Fibroblast of the aortic adventitia (primary cell): ENCODE results near the gene FBXW8. TPM values are rescaled to one million over a fixed set of nuclear protein-coding genes. Genes with fewer than 3 reads are reported as not detected.

Source experiments
- DNase-seq: peaks from one replicate; pipeline ENCODE4 v3.0.0-alpha.2; 2010; ENCODE audit warnings: low read depth
- H3K4me3 ChIP-seq: 2 replicates; pipeline ENCODE4 v1.5.1; 2011; ENCODE audit warnings: low read depth, mild to moderate bottlenecking, control low read depth, low read length, moderate library complexity
- total RNA-seq: library from RNA; depleted of rRNA; stranded (reverse); fragments of >200 nt; gene quantifications from 2 replicates; pipeline ENCODE4 v1.2.3, GENCODE V29; 2012; ENCODE audit warnings: low replicate concordance
- TF ChIP-seq, protein P1 (sequence below): IDR thresholded peaks from 2 replicates; pipeline ENCODE4 v1.5.1; 2011; ENCODE audit warnings: mild to moderate bottlenecking, low read length, control low read depth, inconsistent platforms; ENCODE audit not compliant: insufficient read depth

FBXW8 gene
- total RNA-seq, 1 donor: 11.2 TPM

DNA sequence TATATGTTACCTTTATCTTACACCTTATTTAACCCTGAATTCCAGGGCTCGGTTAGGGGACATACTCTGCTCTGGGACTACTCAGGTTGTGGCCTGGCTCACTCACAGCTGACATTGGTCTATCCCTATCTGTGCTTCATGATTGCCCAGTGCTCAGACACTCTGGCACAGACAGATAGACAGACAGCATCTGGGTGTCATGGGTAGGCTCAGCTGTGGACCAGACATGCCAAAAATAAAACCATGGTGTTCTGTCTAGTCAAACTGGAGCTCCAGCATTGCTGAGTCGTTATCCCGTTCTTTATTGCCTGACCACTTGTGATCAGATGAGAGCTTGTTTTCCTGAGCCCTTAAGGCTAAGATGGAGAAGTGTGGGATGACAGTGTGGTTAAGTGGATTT, 29.0 kb downstream of the FBXW8 start:
- TF ChIP-seq, protein P1, sequence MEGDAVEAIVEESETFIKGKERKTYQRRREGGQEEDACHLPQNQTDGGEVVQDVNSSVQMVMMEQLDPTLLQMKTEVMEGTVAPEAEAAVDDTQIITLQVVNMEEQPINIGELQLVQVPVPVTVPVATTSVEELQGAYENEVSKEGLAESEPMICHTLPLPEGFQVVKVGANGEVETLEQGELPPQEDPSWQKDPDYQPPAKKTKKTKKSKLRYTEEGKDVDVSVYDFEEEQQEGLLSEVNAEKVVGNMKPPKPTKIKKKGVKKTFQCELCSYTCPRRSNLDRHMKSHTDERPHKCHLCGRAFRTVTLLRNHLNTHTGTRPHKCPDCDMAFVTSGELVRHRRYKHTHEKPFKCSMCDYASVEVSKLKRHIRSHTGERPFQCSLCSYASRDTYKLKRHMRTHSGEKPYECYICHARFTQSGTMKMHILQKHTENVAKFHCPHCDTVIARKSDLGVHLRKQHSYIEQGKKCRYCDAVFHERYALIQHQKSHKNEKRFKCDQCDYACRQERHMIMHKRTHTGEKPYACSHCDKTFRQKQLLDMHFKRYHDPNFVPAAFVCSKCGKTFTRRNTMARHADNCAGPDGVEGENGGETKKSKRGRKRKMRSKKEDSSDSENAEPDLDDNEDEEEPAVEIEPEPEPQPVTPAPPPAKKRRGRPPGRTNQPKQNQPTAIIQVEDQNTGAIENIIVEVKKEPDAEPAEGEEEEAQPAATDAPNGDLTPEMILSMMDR: no peak

DNA sequence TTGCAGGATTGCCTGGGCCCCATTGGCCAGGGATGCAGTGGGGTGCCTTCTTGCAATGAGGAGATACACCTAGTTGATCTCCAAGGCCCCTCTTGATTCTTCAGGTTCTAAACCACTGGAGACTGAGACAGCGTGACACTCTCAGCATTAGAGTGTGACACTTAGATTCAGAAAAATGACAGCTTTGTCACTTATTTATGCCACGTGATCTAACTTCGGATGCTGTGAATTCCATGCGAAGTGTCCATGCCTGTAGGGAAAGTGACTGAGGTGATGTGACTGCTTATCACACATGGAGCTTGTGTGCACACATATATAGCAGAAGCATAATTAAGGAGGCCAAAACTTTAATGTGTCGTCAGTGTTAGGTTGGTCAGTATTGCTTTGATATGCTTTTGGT, 30.4 kb downstream of the FBXW8 start:
- DNase-seq: no peak
- TF ChIP-seq, protein P1: no peak
- no peak overlapping the region for H3K4me3 ChIP-seq

More for the DNA sequence above, 29.0 kb downstream of the FBXW8 start:
- no peak overlapping the region for H3K4me3 ChIP-seq
- DNase-seq: no peak

DNA sequence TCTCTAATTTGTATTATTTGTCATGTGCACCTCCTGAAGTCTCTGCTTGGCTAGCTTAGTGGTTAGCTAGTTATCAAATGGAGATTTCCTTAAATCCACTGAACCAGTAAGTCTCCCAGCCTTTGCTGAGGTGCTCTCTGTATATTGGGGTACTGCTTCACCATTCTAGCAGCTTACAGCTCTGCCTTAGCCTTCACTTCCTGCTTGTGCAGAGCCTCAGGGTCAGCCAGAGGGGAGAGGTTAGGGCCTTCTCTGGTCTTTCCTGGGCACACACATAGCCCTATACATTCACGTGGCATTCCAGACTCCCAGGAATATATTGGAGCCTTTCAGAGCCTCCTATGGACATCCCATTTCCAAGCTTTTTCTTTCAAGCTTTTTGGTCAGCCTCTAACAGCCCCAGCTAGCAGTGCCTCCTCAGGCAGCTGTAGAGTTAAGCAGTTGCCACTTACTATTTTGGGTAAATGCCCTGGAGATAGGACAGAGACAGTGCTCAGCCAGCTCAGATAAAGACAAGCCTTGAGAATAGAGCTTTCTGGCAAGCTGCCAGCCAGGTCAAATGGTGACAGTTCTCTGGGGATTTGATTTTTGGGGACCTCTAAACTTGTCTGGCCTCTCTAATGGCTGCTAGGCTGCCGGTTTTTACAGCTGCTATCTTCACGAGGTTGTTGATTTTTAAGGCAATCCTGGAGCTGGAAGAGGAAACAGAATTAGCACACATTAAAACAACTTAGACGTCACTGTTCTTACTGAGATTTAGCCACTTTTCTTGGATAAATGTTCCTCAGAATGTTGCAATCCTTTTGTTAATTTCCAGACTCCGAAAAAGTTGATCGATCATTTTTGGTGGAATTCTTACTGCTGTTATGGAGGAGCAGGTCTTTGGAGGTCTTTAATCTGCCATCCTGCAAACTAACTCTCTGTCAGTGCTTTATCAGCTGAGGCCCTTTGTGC, 32.9 kb downstream of the FBXW8 start:
- no peak overlapping the region for H3K4me3 ChIP-seq
- no peak for DNase-seq
- TF ChIP-seq, protein P1: no peak

DNA sequence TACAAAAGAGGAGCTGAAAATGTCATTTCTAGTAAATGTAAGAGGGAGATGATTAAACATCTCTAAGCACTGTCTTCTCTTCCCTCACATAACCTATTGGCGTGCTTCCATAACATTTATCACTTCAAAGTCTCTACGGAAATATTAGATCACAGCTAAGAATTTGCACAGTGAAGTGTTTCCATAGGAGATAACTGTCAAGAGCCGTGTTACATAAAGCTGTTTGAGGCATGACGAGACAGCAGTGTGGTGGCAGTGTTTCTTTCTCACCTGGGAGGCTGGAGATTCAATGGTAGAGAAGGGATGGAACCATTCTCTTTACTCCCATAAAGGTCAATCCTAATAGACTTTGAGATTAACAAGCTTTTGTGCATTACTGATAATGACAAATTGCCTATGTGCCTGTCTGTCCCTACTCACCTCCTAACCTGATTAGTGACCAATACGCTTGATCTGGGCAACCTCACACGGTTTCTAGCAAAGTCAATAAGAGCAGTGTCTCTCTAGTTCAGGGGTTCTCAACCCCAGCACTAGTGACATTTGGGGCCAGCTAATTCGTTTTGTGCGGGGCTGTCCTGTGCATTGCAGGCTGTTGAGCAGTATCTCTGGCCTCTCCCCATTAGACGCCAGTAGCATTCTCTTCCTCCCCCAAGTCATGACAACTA, 35.3 kb downstream of the FBXW8 start:
- no peak overlapping the region for H3K4me3 ChIP-seq
- TF ChIP-seq, protein P1: no peak
- no peak for DNase-seq

DNA sequence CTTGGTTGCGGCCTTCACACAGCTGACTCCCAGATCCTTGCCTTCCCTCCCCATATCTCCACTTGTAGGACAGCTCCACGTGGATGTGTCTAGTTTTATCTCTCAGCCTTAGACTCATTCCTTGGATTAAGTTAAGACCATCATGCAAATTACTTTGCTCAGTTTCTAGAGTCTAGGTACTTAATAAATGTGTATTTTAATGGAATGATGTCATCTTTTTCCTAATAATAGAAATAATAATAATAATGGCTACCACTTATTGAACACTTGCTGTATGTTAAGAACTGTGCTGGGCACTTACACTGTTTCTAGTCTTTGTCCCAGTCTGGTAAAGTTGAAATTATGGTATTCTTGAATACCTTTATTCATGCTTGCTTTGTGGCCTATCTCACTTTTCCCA, 37.5 kb downstream of the FBXW8 start:
- no peak overlapping the region for H3K4me3 ChIP-seq
- TF ChIP-seq, protein P1: no peak
- no peak for DNase-seq

DNA sequence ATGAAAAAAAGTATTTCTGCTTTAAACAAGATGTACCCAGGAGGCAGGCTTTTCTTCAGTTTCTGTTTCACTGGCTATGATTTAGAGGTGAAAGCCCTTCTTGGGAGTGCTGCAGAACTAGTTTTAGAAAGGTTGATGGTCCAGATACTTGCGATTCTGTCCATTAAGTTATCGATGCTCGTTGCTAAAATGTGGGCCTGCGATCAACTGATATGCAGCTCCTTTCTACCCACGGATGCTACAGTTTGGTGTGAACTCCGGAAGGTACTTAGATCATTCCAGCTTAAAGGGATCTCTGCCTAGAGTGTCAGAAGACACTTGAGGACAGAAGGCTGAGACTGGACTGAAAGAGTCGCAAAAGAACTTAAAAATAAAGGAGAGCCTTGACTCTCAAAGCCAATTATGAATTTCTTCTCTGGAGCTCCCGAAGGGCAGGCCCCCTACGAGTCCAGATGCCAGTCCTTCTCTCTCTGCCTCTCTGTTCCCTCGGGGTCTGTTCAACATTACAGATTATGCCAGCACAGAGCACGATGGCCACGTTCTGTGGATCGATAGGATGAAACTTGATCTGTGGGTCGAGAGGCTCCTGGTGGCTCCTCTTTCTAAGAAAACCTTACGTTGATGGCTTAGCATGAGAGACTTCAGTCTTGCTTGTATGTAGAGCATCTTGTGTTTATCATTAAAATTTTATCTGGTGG, 40.0 kb downstream of the FBXW8 start:
- H3K4me3 ChIP-seq: no peak overlapping the region
- no peak for DNase-seq
- TF ChIP-seq, protein P1: no peak
